Measurements from ENCODE around the gene TMOD1. TPM values are rescaled to one million over a fixed set of nuclear protein-coding genes. Genes with fewer than 3 reads are reported as not detected.
"Not testable (repeated sequence)": the region's sequence is repeated elsewhere in the genome, so short reads cannot be mapped to it uniquely, and the experiment has no call there.

Gene TMOD1
- polyA plus RNA-seq, 5 donors: 1.2 to 8.1 (median 1.8) TPM

DNA sequence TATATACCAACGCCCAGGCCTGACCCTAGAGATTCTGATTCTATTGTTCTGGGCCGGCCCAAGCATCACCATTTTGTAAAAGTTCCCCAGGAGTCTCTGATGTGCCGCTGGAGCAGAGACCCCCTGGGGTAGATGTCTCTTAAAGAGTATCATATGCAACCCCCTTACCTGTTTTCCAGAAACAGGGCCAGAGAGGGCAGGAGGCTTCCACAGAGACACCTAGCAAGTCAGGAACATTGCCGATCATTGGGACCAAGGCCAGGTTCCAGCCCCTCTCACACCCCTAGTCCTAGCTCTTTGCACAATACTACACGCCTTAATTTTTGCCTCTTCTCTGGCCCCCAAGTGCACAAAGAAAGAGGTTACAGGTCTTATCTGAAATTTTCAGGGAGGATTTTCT is 63.8 kb downstream of the TMOD1 start:
- no peak for DNase-seq

DNA sequence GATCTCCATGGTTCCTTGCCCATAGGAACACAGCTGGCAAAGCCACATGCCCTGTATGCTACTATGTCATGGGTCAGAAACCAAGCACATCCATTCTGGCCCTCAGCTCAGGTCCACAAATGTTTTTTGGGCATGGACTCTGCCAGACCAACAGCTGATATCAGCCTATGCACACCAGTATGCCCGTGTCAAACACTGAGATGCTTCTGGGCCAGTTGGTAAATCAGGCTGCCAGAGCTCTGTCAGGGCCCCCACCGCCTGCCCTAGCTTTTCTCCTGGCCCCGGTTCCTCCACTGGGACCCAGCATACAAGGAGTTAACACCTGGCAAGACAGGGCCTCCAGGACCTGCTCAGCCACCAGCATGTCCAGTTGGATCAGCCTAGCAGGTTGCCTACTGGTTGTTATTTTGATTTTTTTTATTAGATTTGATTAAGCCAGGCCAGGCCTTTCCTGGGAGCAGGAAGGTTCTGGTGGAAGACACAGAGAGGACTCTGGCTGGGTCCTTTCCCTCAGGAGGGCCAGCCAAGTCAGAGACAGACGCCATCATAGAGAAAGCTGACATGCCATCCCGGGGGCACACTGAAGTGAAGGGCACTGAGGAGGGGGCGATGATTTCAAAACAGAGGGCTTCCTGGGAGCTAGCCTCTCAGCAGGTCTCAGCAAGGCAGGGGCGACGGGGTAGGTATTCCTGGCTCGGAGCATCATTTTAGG is 65.9 kb downstream of the TMOD1 start:
- DNase-seq: no peak

DNA sequence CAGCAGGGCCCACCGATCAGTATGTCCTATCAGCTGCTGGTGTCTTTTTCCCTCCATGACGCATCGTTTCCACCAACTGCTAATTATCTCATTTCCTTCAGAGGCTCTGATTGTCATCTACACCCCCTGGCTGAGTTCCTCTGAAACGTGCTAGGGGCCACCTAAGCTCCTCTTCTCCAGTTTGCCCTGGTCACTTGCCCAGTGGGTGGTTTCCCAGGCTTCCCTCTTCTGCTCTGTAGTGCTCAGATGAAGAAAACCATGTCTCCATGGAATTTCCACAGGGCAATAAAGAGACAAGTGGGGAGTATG is 66.4 kb downstream of the TMOD1 start:
- DNase-seq: no peak

DNA sequence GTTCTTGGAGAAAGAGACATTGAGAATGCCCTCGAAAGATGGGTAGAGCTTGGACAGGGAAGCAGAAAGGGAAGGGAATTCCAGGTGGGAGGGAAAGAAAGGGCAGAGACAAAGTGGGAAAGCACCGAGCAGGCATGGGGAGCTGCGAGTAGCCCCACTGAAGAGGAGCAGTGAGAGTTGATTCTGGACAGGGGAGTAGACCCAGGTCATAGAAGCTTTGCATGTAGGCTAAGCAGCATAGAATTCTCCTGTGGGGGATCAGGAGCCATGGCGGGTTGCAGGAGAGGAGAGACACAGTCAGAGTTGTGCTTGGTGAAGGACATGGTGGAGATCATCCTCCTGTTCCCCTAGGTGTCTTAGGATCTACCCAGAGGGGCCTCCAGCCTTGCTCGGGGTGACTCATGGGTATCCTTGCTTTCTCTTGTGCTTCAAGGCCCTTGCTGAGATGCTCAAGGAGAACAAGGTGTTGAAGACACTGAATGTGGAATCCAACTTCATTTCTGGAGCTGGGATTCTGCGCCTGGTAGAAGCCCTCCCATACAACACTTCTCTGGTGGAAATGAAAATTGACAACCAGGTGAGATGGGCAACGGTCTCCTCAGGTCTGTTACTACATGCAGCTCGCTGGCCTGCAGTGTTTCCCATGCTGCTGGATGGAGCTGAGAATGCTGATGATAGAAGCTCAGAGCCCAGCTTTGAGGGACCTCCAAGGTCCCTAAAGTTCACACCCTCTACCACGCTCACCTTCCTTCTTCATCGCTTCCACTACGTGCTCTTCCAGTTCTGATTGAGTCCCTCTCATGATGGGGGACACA is 67.2 kb downstream of the TMOD1 start:
- no peak for DNase-seq

DNA sequence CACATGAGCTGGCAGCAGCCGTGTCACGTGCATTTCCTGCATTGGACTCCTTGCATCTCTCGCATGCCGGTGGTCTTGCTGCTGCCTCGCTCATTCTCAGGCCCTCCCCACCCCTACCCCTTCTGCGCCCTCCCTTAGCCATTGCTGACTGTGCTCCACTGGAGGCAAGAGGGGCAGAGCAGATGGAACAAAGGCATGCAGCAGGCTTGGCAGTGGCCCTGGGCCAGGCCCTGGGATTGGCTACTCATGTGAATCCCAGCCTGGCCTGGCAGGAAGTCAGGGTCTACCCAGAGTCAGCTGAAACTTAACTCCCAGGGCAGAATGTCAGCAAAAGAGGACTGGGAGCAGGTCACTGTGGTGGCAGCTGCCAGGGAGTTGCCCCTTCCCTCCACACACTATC is 69.4 kb downstream of the TMOD1 start:
- no peak for DNase-seq

DNA sequence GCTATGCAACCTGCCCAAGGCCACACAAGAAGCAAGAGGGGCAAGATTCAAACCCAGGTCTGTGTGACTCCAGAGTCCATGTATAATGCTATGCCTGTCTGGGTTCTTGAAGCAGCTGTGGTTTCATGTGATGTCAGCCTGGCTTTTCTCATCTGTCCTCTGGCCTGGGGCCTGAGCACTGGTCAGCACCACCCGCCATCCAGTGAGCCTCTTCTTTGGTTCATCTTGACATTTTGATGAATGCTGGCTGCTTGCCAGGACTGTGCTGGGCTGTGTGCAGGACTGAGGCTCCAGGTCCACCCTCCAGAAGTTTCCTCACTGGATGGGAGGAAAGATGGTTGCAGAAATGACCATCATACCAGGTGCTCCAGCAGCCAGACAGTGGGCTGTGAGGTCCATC is 70.2 kb downstream of the TMOD1 start:
- DNase-seq: no peak

DNA sequence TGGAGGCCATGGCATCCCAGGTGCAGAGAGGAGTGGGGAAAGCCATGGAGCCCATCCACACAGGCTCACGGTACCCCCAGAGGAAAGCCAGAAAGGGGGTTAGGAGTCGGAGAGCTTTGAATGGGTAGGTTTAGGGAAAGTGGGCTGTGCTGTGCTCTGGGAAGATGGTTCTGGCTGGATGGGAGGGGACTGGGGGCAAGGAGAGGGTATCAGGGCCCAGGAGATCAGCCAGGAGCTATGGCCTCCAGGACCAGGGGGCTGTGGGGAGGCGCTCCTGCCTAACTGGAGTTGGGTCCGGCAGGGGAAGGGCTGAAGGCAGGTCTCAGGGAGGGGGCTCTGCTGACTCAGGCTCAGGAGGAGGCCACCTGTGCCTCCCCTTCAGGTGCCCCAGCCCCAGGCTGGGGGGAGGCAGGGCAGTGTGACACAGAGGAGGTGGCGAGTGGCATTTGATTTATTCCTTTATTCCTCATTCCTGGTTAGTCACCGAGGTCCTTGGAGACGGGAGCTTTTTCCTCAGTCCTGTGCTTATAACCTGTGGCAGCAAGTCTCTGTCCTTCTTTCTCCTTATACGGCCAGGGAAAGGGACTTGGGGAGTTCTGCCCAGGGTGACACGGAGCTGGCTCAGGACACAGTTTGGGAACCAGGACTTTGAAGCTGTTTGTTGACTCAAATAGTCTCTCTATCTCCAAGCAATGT is 70.9 kb downstream of the TMOD1 start:
- DNase-seq: no peak

DNA sequence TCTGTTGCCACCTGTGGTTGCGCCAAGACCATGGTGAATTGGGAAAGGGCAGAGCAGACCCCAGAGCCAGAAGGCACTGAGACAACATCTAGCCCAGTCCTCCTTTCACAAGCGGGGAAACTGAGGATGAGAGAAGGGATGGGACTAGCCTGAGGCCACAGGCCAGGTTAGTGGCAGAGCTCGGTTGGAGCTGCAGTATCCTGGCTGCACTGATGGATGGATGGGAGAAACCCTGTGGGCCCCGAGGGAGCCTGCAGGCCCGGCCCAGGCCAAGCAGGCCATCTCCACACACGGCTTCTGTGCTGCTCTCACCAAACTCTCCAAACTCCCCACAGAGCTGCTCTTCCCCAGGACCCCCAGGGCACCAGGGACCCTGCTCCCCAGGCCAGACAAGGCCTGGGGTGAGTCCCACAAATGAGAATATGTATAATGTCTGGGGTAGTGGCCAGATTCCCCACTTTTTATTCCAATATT is 71.5 kb downstream of the TMOD1 start:
- no peak for DNase-seq

DNA sequence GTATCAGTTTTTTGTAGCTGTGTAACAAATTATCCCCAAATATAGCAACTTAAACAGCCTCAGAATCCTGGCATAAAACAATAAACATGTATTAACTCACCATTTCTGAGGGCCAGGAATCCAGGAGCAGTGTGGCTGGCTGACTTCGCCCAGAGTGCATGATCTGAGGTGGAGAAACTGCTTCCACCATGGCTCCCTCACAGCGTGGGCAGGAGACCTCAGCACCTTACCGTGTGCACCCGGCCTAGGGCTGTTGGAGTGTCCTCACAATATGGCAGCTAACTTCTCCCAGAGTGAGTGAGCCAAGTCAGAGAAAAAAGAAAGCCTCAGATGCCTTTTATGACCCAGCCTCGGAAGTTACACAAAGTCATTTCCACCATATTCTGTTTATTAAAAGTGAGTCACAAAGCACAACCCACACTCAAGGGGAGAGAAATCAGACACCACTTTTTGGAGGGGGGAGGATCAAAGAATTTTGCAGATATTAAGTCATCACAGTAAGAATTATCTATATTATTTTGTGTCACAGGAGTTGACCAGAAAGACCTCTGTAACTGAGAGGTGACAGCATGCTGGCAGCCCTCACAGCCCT is 72.1 kb downstream of the TMOD1 start:
- no peak for DNase-seq

DNA sequence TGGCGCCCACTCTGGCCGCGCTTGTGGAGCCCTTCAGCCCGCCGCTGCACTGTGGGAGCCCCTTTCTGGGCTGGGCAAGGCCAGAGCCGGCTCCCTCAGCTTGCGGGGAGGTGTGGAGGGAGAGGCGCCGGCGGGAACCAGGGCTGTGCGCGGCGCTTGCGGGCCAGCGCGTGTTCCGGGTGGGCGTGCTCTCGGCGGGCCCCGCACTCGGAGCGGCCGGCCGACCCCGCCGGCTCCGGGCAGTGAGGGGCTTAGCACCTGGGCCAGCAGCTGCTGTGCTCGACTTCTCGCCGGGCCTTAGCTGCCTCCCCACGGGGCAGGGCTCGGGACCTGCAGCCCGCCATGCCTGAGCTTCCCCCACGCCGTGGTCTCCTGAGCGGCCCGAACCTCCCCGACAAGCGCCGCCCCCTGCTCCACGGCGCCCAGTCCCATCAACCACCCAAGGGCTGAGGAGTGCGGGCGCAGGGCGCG is 72.7 kb downstream of the TMOD1 start:
- not testable (repeated sequence) for DNase-seq

DNA sequence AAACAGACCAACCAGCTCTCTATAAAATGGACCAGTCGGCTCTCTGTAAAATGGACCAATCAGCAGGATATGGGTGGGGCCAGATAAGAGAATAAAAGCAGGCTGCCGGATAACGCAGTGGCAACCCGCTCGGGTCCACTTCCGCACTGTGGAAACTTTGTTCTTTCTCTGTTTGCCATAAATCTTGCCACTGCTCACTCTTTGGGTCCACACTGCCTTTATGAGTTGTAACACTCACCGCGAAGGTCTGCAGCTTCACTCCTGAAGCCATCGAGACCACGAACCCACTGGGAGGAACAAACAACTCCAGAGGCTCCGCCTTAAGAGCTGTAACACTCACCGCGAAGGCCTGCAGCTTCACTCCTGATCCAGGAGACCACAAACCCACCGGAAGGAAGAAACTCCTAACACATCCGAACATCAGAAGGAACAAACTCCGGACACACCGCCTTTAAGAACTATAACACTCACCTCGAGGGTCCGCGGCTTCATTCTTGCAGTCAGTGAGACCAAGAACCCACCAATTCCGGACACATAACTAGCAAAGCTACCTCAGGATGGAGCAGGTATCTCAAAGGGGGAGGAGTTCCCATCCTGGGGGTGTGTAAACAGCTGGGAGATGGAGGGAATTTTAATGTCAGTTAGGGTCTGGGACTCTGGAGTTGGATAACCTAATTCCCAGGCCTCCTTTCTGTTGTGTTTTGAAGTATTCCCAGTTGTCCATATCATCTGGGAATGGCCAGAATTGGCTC is 73.6 kb downstream of the TMOD1 start:
- not testable (repeated sequence) for DNase-seq

DNA sequence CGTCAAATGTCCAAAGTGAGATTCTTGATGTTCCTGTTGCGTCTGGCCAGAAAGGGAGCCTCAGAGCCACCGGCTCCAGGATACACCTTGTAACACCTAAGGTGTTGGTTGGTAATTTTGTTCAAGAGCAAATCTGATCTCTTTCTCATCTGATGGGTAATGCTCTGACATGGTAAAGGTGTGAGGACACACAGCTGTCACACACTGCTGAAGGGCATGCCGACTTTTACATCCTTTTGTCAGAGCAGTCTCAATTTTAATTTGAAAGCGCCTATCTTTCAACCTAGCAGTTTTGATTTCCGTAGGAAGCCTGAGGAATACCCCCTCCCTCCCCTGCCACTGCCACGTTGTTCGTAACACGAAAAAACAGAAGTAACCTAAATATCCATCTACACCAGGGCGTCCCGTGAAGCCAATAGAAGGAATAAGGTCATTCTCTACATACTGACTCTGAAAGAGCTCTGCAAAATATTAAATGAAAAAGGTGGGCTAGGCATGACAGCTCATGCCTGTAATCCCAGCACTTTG is 74.3 kb downstream of the TMOD1 start:
- no peak for DNase-seq

DNA sequence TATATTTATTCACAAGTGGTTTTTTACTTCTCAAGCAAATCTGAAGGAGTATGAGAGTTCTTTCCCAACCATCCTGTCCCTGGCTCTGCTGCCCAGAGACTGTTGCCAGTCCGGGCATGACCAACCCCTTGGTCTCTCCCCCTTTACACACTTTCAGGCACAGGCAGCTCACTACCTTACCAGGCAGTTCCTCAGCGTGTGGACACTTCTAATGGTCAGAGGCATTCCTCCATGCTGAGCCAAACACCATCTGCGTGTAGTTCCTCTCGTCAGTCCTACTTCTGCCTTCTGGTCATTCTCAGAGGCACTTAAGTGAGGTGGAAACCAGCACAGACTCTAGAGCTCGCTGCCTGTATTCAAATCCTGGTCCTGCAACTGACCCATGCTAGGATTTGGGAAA is 75.6 kb downstream of the TMOD1 start:
- DNase-seq: no peak

DNA sequence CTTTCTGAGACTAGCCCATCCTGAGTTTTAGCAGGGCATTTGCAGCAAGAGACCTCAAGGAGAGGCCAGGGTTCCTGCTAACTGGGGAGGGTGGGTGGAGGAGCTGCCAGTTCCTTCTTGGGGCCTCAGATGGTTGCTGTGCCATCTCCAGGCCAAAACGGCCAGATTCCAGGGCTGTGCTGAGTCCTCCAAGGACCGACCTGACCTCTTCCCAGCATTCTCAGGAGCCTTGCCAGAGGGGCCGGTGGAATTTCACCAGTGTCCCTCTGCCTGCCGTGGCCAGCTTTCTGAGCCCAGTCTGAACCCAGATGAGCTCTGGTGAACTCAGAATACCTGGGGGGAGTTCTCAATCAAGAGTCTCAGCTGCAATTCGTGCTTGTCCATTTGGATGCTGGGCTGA is 77.4 kb downstream of the TMOD1 start:
- no peak for DNase-seq

DNA sequence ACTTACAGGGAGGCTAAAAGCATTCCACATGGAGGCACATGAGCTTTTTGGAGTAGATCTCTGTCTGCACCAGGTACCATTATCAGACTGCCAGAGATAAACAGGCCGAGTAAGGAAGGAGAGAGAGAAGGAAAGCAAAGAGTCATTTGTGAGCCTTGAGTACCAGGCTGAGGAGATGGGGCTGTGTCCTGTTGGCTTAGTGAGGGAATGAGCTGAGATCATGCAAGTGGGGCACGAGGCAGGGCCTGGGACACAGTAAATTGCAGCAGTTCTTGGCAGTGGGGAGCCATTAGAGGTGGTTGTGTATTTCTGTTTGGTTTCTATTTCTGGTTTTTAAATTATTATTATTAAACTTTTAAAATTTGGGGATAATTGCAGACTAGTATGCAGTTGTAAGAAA is 78.4 kb downstream of the TMOD1 start:
- no peak for DNase-seq

DNA sequence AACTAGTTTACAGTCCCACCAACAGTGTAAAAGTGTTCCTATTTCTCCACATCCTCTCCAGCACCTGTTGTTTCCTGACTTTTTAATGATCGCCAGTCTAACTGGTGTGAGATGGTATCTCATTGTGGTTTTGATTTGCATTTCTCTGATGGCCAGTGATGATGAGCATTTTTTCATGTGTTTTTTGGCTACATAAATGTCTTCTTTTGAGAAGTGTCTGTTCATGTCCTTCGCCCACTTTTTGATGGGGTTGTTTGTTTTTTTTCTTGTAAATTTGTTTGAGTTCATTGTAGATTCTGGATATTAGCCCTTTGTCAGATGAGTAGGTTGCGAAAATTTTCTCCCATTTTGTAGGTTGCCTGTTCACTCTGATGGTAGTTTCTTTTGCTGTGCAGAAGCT is 80.1 kb downstream of the TMOD1 start:
- DNase-seq: not testable (repeated sequence)

DNA sequence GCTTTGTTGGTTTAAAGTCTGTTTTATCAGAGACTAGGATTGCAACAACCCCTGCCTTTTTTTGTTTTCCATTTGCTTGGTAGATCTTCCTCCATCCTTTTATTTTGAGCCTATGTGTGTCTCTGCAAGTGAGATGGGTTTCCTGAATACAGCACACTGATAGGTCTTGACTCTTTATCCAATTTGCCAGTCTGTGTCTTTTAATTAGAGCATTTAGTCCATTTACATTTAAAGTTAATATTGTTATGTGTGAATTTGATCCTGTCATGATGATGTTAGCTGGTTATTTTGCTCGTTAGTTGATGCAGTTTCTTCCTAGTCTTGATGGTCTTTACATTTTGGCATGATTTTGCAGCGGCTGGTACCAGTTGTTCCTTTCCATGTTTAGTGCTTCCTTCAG is 83.3 kb downstream of the TMOD1 start:
- DNase-seq: not testable (repeated sequence)

DNA sequence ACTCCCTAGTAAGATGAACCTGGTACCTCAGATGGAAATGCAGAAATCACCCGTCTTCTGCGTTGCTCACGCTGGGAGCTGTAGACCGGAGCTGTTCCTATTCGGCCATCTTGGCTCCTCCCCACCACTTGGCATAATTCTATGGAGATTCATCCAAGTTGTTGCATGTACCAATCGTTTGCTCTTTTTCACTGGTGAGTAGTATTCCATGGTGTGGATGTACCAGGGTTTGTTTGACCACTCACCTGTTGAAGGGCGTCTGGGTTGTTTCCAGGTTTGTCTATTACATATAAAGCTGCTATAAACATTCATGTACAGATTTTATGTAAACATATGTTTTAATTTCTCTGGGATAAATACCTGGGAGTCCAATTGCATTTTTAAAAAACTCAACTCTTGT is 85.4 kb downstream of the TMOD1 start:
- DNase-seq: not testable (repeated sequence)

DNA sequence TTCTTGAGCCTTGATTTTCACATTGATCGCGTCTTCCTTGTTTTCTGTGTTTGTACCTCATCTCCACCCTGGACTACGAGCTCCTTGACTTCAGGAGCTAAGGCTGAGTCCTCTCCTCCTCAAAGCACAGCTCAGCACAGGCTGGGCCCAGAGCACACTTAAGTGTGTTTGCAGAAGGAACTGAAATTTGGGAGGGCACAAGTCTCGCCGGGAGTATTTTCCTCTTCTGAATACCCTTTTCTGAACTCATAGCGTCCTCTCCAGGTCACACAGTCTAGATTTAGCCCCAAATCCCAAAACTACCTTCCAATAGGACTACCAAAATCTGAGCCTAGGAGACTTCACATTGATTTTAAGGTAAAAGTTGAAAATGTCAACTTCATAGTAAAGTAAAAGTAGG is 90.1 kb downstream of the TMOD1 start:
- no peak for DNase-seq

DNA sequence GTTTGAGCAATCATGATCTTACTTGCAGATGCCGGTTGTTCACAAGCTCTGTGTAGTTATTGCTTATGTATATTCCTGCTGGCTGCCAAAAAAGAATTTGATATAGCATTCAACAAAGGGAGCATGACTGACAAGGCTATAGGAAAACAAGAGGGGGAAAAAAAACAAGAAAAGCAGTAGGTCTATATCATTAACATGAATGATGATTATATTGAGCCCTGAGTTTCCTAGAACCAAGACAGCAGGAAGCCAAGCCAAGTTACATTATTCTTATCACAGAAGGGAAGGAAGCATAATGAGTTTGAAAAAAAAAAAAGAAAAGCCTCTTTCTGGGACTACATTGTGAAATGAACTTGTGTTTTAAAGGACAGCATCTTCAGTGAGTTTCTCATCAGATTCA is 90.7 kb downstream of the TMOD1 start:
- no peak for DNase-seq

DNA sequence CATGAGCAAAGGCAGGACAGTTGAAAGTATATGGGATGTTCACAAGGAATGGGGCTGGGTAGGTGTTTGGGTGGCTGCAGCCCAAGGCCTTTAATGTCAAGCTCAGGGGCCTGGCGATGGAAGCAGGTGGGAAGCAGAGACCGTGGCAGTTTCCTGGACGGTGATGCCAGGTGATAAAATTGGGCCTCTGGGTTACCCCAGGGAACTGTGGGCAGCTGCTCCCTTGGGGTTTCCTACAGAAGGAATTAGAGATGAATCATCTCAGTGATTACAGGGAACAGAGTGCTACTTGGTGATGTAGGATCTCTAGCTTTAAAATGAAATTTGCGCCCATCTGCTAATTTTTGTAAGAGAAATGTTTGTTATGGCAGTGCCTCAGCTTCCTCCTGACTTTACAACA is 92.5 kb downstream of the TMOD1 start:
- no peak for DNase-seq
